DMS 273 treated with DMSO at 0.1 percent for 48 hours (cell line): ENCODE results near the gene COG5.

ENCODE experiments used
- DNase-seq: peaks from one replicate; lab custom pipeline; 2025; lab: John Stamatoyannopoulos, UW

Gene COG5

GRCh38 chr7:107394276-107394675, 169.4 kb downstream of the COG5 start:
- no peak for DNase-seq

DNA sequence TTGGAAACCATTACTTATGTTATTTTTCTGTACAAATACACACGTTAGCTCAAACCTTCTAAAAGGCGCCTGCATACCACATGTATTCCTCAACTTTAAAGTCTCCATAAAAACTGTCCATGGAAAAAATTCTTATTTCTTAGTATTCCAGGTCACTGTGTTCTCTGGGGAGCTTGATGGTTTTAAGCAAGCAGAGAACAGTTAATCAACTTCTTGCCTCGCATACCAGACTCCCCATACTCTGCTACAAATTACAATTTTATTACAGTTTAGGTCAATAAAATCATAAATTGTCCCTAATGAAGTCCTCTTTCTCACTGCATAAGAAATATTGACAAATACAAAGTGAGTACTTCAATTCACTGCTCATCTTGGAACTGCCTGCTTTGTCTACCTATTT, 170.9 kb downstream of the COG5 start:
- no peak for DNase-seq

DNA sequence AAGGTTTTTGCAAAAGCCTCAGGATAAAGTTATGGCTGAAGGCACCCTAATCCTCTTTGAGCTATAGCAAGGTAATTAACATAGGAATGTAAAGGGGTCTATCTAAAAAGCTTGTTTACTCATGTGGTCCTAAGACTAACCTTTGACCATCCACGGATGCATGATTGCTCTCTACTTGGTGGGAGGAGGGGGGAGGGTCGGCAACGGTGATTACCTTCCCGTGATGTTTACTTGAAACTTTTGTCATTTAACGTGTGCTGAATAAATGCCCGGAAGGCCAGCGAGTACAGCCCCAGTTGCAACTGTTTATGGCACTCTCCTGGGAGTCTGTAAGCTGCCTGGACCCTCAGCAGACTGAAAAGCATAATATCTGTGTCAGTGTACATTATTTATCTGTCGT, 172.8 kb downstream of the COG5 start:
- no peak for DNase-seq

GRCh38 chr7:107388604-107389003, 175.1 kb downstream of the COG5 start:
- DNase-seq = no peak

- DNase-seq = no peak
Measured at GRCh38 chr7:107387573-107388219, 176.0 kb downstream of the COG5 start.

DNA sequence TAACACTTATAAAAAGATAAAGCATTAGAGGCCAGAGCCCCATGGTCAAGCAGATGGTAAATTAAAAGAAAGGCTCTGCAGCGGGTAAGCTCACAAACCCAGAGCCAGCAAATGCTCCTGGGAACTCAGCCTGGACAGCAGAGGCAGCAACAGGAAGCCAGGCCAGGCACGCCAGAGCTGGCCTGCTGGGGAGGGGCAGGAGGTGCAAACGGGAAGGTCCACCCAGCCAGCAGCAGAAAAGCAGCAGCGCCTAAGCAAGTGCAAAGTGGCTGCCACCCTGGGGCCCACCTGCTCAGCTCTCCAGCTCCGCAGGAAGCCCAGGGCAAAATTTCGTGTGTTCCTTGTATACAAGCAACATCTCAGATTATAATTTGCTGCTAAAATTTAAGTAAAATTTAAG, 176.6 kb downstream of the COG5 start:
- DNase-seq = peak; percentile 19

- DNase-seq = no peak
Measured at GRCh38 chr7:107386548-107387102, 177.1 kb downstream of the COG5 start.

GRCh38 chr7:107384025-107384424, 179.7 kb downstream of the COG5 start:
- DNase-seq = no peak

GRCh38 chr7:107383203-107383602, 180.5 kb downstream of the COG5 start:
- no peak for DNase-seq

- no peak for DNase-seq
Measured at GRCh38 chr7:107381453-107381852, 182.3 kb downstream of the COG5 start.

- DNase-seq = no peak
Measured at GRCh38 chr7:107373354-107373753, 190.4 kb downstream of the COG5 start.

DNA sequence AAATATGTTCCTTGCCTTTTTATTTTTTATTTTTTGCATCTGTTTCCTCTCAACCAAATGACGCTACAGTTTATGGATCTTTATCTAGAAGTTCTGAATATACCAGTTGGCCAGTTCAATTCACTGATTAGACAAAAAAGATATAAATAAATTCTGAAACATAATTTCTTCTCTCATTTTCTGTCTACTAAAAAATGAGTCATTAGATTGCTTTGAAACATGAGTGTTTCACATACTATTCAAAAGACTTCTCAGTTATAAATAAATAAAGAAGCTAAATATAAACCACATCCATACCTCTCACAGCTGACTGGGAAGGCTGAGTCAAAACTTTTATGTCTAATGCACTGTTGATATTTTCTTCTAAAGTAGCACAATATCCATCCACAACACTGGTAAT, 191.4 kb downstream of the COG5 start:
- no peak for DNase-seq

DNA sequence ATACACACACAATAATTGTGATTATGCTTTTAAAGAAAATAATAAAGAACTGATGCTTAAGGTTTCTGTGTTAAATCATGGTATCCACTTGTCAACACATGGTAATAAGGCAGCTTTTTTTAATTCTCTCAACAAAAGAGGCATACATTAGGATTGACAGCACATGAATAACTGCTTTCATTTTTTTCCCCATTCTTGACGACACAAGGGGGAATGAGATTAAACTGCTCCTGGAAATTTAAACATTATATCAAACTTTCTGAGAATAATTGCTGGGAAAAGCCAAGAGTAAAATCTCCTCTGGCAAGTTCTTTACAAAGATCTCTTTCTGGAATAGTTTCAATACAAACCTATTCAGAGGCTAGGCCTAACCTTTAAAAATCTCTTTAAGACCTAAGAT, 192.9 kb downstream of the COG5 start:
- DNase-seq = no peak

- DNase-seq = no peak
Measured at GRCh38 chr7:107364787-107365186, 198.9 kb downstream of the COG5 start.

GRCh38 chr7:107359520-107360316, 204.0 kb downstream of the COG5 start:
- no peak for DNase-seq

DNA sequence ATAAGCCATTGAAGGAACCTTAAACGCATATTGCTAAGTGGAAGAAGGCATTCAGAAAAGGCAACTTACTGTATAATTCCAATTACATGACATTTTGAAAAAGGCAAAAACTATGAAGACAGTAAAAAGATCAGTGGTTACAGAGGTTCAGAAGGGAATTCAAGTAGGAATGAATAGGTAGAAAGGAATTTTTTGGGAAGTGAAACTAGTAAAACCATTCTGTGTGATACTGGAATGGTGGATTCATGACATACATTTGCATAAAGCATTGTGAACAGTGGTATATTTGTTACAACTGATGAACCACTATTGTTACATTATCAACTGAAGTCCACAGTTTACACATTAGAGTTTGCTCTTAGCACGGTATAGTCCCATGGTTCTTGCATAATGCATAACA, 208.1 kb downstream of the COG5 start:
- no peak for DNase-seq

DNA sequence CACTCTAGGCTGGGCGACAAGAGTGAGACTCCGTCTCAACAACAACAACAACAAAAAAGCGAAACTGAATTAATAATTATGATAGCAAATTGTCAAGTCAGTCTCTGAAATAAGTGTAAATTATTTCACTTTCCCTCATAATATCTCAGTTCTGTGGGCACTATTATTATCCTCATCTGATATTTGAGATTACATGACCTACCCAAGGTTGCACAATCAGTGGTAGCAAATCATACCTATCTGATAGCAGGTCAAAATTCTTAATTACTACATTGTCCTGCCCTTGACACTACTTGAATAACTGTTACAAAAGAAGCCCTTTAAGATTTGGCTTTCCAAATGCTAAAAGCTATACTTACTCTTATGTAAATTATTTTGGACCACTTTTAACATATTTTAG, 209.1 kb downstream of the COG5 start:
- DNase-seq = no peak

GRCh38 chr7:107353701-107354100, 210.0 kb downstream of the COG5 start:
- no peak for DNase-seq

GRCh38 chr7:107345898-107346297, 217.8 kb downstream of the COG5 start:
- DNase-seq = no peak

- DNase-seq = no peak
Measured at GRCh38 chr7:107344799-107345198, 218.9 kb downstream of the COG5 start.

GRCh38 chr7:107344286-107344685, 219.4 kb downstream of the COG5 start:
- no peak for DNase-seq

DNA sequence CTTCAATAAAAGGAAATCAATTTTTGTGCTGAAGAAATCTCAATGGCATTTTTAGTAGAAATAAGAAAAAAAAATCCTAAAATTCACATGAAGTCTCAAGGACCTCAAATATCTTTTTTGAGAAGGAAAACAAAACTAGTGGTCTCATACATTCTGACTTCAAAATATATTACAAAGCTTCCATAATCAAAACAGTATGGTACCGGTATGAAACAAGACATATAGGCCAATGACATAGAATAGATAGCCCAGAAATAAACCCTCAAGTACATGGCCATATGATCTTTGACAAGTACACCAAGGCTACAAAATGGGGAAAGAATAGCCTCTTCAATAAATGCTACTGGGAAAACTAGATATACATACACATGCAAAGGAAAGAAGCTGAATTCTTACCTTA, 225.6 kb downstream of the COG5 start:
- DNase-seq = no peak

DNA sequence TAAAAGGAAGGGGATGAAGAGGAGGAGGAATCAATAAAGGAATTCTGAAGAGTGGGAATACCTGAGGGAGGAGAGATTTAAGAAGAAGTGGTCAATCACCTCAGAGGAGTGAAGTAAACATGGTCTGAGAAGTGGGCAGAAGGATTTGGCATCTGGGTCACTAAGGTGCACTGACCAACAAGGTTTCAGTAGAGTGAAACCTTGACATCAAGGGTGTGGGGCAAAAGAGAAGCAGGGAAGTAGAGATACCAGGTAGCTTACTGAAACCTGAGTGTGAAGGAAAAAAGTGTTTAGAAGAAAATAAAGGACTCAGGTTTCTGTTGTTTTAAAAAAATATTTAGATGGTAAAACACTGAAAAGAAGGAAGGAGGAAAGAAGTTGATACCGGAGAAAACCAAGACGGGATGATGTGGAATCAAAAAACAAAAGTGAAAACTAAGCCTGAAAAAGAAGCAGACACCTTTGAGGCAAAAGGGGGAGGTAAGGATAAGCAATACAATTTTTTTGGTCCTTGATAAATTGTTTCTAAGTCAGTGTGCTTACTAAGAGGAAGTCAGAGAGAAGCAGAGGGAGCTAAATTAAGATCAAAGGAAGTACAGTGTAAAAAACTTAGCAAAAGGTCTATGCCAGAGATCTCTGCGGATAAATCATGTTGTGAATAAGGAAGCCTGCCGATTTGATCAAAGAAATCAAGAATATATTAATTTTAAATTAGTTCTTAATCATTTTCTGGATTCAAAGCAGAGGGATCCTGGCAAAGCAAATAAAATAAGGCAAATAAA, 231.0 kb downstream of the COG5 start:
- no peak for DNase-seq
